ENCODE results near the gene LMAN2L.

DNA sequence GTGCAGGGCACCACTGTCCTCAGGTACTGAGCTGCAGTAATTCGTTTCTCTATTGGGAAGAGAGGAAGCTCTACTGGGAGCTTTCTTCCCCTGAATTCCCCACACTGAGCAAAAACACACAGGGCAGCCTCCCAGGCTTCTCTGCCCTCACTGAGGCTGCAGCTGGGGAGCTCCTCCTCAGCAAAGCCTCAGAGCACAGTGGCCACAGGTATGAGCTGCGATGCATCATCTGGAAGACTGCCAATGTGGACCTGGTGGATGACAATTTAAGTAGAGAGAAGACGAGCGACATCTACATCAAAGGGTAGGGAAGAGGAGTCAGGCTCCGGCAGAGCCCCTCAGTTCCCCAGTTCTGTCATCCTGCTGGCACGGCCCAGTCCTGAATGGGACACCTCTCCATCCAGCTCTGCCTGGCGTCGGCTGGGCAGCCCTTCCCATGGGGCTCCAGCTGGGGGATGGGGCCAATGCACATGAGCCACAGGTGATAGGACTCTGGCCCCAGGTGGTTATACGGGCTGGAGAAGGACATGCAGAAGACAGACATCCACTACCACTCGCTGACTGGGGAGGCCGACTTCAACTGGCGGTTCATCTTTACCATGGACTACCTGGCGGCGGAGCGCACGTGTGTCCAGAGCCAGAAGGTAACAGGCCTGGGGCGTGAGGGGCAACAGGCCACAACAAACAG is 37.6 kb downstream of the LMAN2L start:
- TF ChIP-seq, protein P1, sequence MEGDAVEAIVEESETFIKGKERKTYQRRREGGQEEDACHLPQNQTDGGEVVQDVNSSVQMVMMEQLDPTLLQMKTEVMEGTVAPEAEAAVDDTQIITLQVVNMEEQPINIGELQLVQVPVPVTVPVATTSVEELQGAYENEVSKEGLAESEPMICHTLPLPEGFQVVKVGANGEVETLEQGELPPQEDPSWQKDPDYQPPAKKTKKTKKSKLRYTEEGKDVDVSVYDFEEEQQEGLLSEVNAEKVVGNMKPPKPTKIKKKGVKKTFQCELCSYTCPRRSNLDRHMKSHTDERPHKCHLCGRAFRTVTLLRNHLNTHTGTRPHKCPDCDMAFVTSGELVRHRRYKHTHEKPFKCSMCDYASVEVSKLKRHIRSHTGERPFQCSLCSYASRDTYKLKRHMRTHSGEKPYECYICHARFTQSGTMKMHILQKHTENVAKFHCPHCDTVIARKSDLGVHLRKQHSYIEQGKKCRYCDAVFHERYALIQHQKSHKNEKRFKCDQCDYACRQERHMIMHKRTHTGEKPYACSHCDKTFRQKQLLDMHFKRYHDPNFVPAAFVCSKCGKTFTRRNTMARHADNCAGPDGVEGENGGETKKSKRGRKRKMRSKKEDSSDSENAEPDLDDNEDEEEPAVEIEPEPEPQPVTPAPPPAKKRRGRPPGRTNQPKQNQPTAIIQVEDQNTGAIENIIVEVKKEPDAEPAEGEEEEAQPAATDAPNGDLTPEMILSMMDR (conservative IDR thresholded peaks at IDR 0.05; ENCODE audit: low read depth, low read length): no peak
- no peak for TF ChIP-seq EZH2 (IDR thresholded peaks at IDR 0.05; ENCODE audit: borderline replicate concordance, low read depth, low read length, poor library complexity, severe bottlenecking)

Data from A673 (cell line).